Thyroid gland (tissue), 4 donors: Measurements from ENCODE around the gene UFSP1.

Source experiments
- POLR2A ChIP-seq, 2 donors: fragments of 450-650 bp; IDR thresholded peaks; one replicate each; pipeline ENCODE4 v1.6.1; 2017; ENCODE audit warnings: antibody characterized with exemption in 2 of 2, mild to moderate bottlenecking in 2 of 2, moderate library complexity in 1 of 2
- TF ChIP-seq, protein P1 (sequence below), 6 experiments: fragments of 200-600 bp in 3 of 6; fragments of 450-650 bp in 3 of 6; sonication (generic) in 3 of 6; IDR thresholded peaks; one replicate each; pipeline ENCODE4 v1.5.1; 2016 to 2019; ENCODE audit warnings: antibody characterized with exemption in 6 of 6, mild to moderate bottlenecking in 2 of 6, inconsistent platforms in 1 of 6, moderate library complexity in 1 of 6

DNA sequence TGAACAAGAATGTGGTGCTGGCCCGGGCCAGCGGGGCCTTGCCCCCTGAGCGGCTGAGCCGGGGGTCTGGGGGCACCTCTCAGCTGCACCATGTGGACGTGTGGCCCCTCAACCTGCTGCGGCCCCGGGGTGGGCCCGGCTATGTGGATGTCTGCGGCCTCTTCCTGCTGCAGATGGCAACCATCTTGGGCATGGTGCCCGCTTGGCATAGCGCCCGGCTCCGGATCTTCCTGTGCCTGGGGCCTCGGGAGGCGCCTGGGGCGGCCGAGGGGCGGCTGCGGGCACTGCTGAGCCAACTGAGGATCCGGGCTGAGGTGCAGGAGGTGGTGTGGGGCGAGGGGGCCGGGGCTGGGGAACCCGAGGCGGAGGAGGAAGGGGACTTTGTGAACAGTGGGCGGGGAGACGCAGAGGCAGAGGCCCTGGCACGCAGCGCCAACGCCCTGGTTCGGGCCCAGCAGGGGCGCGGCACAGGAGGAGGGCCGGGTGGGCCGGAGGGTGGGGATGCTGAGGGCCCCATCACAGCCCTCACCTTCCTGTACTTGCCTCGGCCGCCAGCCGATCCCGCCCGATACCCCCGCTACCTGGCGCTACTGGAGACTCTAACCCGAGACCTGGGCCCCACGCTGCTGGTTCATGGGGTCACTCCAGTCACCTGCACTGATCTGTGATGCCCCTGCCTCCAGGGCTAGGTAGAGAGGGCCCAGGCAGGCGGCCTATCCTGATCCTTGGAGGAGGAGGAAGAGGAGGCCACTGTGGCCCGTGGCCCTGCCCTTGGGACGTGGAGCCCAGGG is 23.4 kb downstream of the UFSP1 start:
- TF ChIP-seq POLR2A (IDR thresholded peaks at IDR 0.05), result no peak
- TF ChIP-seq, protein P1, sequence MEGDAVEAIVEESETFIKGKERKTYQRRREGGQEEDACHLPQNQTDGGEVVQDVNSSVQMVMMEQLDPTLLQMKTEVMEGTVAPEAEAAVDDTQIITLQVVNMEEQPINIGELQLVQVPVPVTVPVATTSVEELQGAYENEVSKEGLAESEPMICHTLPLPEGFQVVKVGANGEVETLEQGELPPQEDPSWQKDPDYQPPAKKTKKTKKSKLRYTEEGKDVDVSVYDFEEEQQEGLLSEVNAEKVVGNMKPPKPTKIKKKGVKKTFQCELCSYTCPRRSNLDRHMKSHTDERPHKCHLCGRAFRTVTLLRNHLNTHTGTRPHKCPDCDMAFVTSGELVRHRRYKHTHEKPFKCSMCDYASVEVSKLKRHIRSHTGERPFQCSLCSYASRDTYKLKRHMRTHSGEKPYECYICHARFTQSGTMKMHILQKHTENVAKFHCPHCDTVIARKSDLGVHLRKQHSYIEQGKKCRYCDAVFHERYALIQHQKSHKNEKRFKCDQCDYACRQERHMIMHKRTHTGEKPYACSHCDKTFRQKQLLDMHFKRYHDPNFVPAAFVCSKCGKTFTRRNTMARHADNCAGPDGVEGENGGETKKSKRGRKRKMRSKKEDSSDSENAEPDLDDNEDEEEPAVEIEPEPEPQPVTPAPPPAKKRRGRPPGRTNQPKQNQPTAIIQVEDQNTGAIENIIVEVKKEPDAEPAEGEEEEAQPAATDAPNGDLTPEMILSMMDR (IDR thresholded peaks at IDR 0.05), result no peak
